ENCODE results near the gene GGTLC3. TPM values are rescaled to one million over a fixed set of nuclear protein-coding genes. Genes with fewer than 3 reads are reported as not detected.
"Not testable (repeated sequence)": the region's sequence is repeated elsewhere in the genome, so short reads cannot be mapped to it uniquely, and the experiment has no call there.

Gene GGTLC3
- total RNA-seq, 2 experiments from 2014 or later, result not detected

GRCh38 chr22:18551046-18551445, 33.1 kb upstream of the GGTLC3 start:
- H3K4me3 ChIP-seq (ENCODE audit: low read depth, low read length, poor library complexity, severe bottlenecking); H3K36me3 ChIP-seq (ENCODE audit: insufficient read depth, low read length); H3K9me3 ChIP-seq (ENCODE audit: low read length); H3K4me1 ChIP-seq (ENCODE audit: insufficient read depth, low read length, poor library complexity, severe bottlenecking); H3K9me2 ChIP-seq (ENCODE audit: insufficient read depth, low read length); POLR2A ChIA-PET; BruUV-seq (replicated peaks); DNase-seq (ENCODE audit: low spot score); CTCF ChIA-PET (ENCODE audit: unreplicated experiment); H3K27ac ChIP-seq (ENCODE audit: low read depth, low read length, poor library complexity, severe bottlenecking); intact Hi-C loops (cut with micrococcal nuclease; ENCODE audit: unreplicated experiment); H4K20me1 ChIP-seq (ENCODE audit: insufficient read depth, low read length); H3K4me2 ChIP-seq (ENCODE audit: low read length); H3K79me2 ChIP-seq (ENCODE audit: insufficient read depth, low read depth, low read length); H2AFZ ChIP-seq (ENCODE audit: low read length): not testable (repeated sequence)

- H4K20me1 ChIP-seq (ENCODE audit: insufficient read depth, low read length); BruUV-seq (replicated peaks); H3K9me3 ChIP-seq (ENCODE audit: low read length); H3K4me1 ChIP-seq (ENCODE audit: insufficient read depth, low read length, poor library complexity, severe bottlenecking); DNase-seq (ENCODE audit: low spot score); H3K27ac ChIP-seq (ENCODE audit: low read depth, low read length, poor library complexity, severe bottlenecking); H2AFZ ChIP-seq (ENCODE audit: low read length); H3K79me2 ChIP-seq (ENCODE audit: insufficient read depth, low read depth, low read length); H3K36me3 ChIP-seq (ENCODE audit: insufficient read depth, low read length); H3K4me3 ChIP-seq (ENCODE audit: low read depth, low read length, poor library complexity, severe bottlenecking); POLR2A ChIA-PET; intact Hi-C loops (cut with micrococcal nuclease; ENCODE audit: unreplicated experiment); H3K4me2 ChIP-seq (ENCODE audit: low read length); CTCF ChIA-PET (ENCODE audit: unreplicated experiment); H3K9me2 ChIP-seq (ENCODE audit: insufficient read depth, low read length): not testable (repeated sequence)
Observed at GRCh38 chr22:18549458-18550179, 31.7 kb upstream of the GGTLC3 start.

GRCh38 chr22:18544615-18545014, 26.7 kb upstream of the GGTLC3 start:
- CTCF ChIA-PET (ENCODE audit: unreplicated experiment); H3K79me2 ChIP-seq (ENCODE audit: insufficient read depth, low read depth, low read length); intact Hi-C loops (cut with micrococcal nuclease; ENCODE audit: unreplicated experiment); H3K36me3 ChIP-seq (ENCODE audit: insufficient read depth, low read length); H3K9me3 ChIP-seq (ENCODE audit: low read length); H3K27ac ChIP-seq (ENCODE audit: low read depth, low read length, poor library complexity, severe bottlenecking); POLR2A ChIA-PET; DNase-seq (ENCODE audit: low spot score); H3K4me1 ChIP-seq (ENCODE audit: insufficient read depth, low read length, poor library complexity, severe bottlenecking); H4K20me1 ChIP-seq (ENCODE audit: insufficient read depth, low read length); H2AFZ ChIP-seq (ENCODE audit: low read length); H3K4me2 ChIP-seq (ENCODE audit: low read length); H3K4me3 ChIP-seq (ENCODE audit: low read depth, low read length, poor library complexity, severe bottlenecking); BruUV-seq (replicated peaks); H3K9me2 ChIP-seq (ENCODE audit: insufficient read depth, low read length): not testable (repeated sequence)

GRCh38 chr22:18543400-18543799, 25.4 kb upstream of the GGTLC3 start:
- H3K79me2 ChIP-seq (ENCODE audit: insufficient read depth, low read depth, low read length); H2AFZ ChIP-seq (ENCODE audit: low read length); BruUV-seq (replicated peaks); H3K4me1 ChIP-seq (ENCODE audit: insufficient read depth, low read length, poor library complexity, severe bottlenecking); H3K36me3 ChIP-seq (ENCODE audit: insufficient read depth, low read length); CTCF ChIA-PET (ENCODE audit: unreplicated experiment); POLR2A ChIA-PET; H4K20me1 ChIP-seq (ENCODE audit: insufficient read depth, low read length); H3K4me2 ChIP-seq (ENCODE audit: low read length); H3K4me3 ChIP-seq (ENCODE audit: low read depth, low read length, poor library complexity, severe bottlenecking); H3K9me3 ChIP-seq (ENCODE audit: low read length); H3K9me2 ChIP-seq (ENCODE audit: insufficient read depth, low read length); intact Hi-C loops (cut with micrococcal nuclease; ENCODE audit: unreplicated experiment): not testable (repeated sequence)
- DNase-seq (ENCODE audit: low spot score), result peak; percentile 36
- H3K27ac ChIP-seq (ENCODE audit: low read depth, low read length, poor library complexity, severe bottlenecking), result peak overlapping the region; percentile 15

GRCh38 chr22:18539994-18540393, 22.0 kb upstream of the GGTLC3 start:
- CTCF ChIA-PET (ENCODE audit: unreplicated experiment), result not testable (repeated sequence)

GRCh38 chr22:18534315-18534714, 16.4 kb upstream of the GGTLC3 start:
- H3K9me2 ChIP-seq (ENCODE audit: insufficient read depth, low read length); H3K4me1 ChIP-seq (ENCODE audit: insufficient read depth, low read length, poor library complexity, severe bottlenecking); H3K36me3 ChIP-seq (ENCODE audit: insufficient read depth, low read length); DNase-seq (ENCODE audit: low spot score); H3K27ac ChIP-seq (ENCODE audit: low read depth, low read length, poor library complexity, severe bottlenecking); BruUV-seq (replicated peaks); H2AFZ ChIP-seq (ENCODE audit: low read length); H3K4me2 ChIP-seq (ENCODE audit: low read length); intact Hi-C loops (cut with micrococcal nuclease; ENCODE audit: unreplicated experiment); POLR2A ChIA-PET; H3K79me2 ChIP-seq (ENCODE audit: insufficient read depth, low read depth, low read length); H4K20me1 ChIP-seq (ENCODE audit: insufficient read depth, low read length); CTCF ChIA-PET (ENCODE audit: unreplicated experiment); H3K9me3 ChIP-seq (ENCODE audit: low read length); H3K4me3 ChIP-seq (ENCODE audit: low read depth, low read length, poor library complexity, severe bottlenecking): not testable (repeated sequence)

More at GRCh38 chr22:18539994-18540393, 22.0 kb upstream of the GGTLC3 start:
- intact Hi-C loops (cut with micrococcal nuclease; ENCODE audit: unreplicated experiment); BruUV-seq (replicated peaks); H4K20me1 ChIP-seq (ENCODE audit: insufficient read depth, low read length); H3K36me3 ChIP-seq (ENCODE audit: insufficient read depth, low read length); DNase-seq (ENCODE audit: low spot score); H3K4me3 ChIP-seq (ENCODE audit: low read depth, low read length, poor library complexity, severe bottlenecking); H3K9me3 ChIP-seq (ENCODE audit: low read length); POLR2A ChIA-PET; H3K4me1 ChIP-seq (ENCODE audit: insufficient read depth, low read length, poor library complexity, severe bottlenecking); H3K79me2 ChIP-seq (ENCODE audit: insufficient read depth, low read depth, low read length); H2AFZ ChIP-seq (ENCODE audit: low read length); H3K9me2 ChIP-seq (ENCODE audit: insufficient read depth, low read length); H3K27ac ChIP-seq (ENCODE audit: low read depth, low read length, poor library complexity, severe bottlenecking); H3K4me2 ChIP-seq (ENCODE audit: low read length): not testable (repeated sequence)

GRCh38 chr22:18533633-18534032, 15.7 kb upstream of the GGTLC3 start:
- H3K27ac ChIP-seq (ENCODE audit: low read depth, low read length, poor library complexity, severe bottlenecking); H3K9me3 ChIP-seq (ENCODE audit: low read length); H3K79me2 ChIP-seq (ENCODE audit: insufficient read depth, low read depth, low read length); H3K4me2 ChIP-seq (ENCODE audit: low read length); DNase-seq (ENCODE audit: low spot score); H3K36me3 ChIP-seq (ENCODE audit: insufficient read depth, low read length); H3K9me2 ChIP-seq (ENCODE audit: insufficient read depth, low read length); CTCF ChIA-PET (ENCODE audit: unreplicated experiment); H3K4me1 ChIP-seq (ENCODE audit: insufficient read depth, low read length, poor library complexity, severe bottlenecking); H3K4me3 ChIP-seq (ENCODE audit: low read depth, low read length, poor library complexity, severe bottlenecking); H2AFZ ChIP-seq (ENCODE audit: low read length); BruUV-seq (replicated peaks); H4K20me1 ChIP-seq (ENCODE audit: insufficient read depth, low read length); POLR2A ChIA-PET; intact Hi-C loops (cut with micrococcal nuclease; ENCODE audit: unreplicated experiment): not testable (repeated sequence)
